Measurements from ENCODE around the gene KIAA0232.
"Not testable (repeated sequence)": the region's sequence is repeated elsewhere in the genome, so short reads cannot be mapped to it uniquely, and the experiment has no call there.

The KIAA0232 gene

GRCh38 chr4:6755088-6755753 lies 27.3 kb upstream of the KIAA0232 start:
- no peak for DNase-seq

- not testable (repeated sequence) for DNase-seq
These were observed 26.2 kb upstream of the KIAA0232 start for GRCh38 chr4:6756345-6756744.

DNA sequence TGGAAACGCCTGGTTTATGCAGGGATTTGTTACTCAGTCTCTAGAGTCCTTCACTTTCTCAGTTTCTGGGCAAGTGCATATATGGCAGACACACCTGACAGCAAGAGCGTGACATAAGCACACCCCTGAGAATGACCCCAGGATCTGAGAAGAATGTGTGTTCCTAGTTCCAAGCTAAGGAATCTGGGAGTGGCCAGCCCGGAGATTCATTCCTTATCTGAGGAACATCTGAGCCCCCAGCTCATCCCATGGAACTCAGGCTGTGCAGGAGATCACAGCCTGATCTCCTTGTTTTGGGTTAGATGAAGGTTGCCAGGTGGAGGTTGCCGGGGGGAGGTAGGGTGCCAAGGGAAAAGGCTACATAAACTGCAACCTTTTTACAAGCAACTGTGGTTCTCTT lies 23.8 kb upstream of the KIAA0232 start:
- DNase-seq = no peak

DNA sequence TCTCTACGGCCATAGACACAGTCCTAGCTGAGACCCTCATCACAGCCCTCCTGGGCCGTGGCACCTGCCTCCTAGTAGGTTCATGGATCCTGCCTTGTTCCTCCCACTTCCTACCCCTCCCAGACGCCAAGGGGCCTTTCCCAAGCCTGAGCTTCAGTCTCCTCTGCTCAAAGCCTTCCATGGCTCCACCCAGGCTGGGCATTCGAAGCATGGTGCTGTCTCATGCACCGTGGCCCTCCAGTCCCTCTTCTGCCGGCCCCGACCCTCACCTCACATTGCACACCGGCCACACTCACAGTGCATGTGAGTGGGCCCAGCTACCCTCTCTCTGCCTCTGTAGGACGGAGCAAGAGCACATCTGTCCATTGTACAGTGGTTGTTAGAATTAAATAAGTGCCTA lies 21.7 kb upstream of the KIAA0232 start:
- no peak for DNase-seq

DNA sequence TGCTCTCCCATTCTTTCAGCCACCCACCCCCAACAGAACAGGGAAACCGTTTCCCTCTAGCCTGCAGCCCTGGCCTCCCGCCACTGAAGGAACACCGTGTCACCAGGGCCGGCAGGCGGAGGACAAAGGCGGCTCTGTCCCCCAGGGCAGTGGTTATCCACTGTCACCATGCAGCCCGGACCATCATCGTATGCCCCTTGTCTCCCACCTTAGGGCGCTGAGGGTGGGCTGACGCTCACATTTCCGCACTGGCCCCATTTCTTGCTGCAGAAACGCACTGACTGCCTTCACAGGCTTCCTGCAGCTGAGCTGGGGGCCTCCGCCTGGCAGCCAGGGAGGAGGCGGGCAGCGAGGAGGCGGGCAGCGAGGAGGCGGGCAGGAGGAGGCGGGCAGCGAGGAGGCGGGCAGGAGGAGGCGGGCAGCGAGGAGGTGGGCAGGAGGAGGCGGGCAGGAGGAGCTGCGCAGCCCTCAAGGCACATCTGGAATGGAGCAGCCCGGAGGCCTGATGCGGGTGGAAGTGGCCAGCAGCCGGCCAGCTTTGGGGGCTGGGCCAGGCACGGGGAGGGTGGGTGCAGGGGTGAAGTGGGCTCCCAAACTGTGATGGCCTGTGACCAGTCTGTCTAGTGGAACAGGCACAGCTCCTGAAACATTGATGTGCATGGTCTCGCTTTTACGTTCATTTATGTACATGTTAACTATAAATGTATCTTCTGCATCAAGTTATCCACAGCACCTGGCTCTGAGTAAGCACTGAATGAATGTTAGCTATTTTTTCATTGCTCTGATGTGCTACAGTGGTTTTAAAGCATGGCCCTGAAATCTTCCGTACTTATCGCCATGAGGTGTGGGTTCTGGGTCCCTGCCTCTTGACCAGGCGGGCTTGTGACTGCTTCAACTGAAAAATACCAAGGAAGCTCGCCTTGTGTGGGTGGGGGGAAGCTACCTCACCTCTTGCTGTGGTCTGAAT lies 20.6 kb upstream of the KIAA0232 start:
- DNase-seq = no peak

- no peak for DNase-seq
These were observed 19.1 kb upstream of the KIAA0232 start for GRCh38 chr4:6763330-6763851.

- no peak for DNase-seq
These were observed 17.4 kb upstream of the KIAA0232 start for GRCh38 chr4:6764976-6765620.

GRCh38 chr4:6765703-6766102 lies 16.8 kb upstream of the KIAA0232 start:
- DNase-seq = no peak

DNA sequence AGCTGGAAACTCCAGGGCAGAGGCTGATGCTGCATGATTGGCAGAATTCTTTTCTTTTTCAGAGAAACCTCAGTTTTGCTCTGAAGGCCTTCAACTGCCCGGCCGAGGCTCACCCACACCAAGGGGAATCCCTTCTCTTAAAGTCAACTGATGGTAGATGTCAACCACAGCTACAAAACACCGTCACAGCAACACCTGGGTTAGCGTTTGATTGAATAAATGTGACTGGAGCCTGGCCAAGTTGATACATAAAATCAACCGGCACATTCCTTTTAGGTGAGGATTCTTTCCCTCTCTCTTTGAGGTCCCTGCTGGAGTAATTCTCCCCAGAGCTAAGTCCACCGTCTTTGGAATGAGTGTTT lies 15.2 kb upstream of the KIAA0232 start:
- no peak for DNase-seq

DNA sequence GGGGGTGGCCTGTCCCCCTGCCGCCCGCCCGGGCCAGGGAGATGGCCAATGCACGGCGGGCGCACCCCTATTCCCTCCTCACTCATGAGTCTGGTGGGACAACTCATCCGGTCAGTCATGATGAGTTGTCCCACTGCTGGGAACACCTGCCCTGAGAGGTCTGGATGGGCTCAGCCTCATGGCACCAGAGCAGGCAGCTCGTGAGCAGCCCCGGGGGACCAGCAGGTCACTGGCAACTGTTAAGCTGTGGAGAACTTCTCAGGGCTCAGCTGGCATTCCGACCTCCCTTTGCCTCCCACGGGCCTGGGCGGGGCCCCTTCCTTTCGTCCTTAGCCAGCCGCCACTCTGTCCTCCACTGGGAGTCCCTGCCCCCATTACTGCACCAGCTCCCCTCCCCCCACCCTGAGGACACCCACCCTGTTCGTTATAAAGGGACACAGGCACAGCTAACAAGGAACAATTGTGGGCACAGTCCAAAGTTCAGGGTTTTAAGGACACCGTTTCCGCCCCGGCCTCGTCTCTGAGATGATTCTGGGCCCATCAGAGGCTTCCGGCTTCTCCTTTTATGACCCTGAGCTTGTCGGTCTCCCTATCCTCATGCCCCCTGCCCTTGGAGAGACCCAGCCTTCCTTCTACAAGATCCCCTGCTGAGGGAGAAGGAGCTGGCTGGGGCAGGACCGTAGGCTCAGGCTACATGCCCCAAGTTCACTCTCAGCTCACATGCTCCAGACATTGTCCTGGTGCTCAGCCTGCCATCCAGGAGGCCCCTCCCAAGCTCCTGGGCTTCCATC lies 14.6 kb upstream of the KIAA0232 start:
- DNase-seq = no peak

- DNase-seq = no peak
These were observed 14.0 kb upstream of the KIAA0232 start for GRCh38 chr4:6768539-6768905.

DNA sequence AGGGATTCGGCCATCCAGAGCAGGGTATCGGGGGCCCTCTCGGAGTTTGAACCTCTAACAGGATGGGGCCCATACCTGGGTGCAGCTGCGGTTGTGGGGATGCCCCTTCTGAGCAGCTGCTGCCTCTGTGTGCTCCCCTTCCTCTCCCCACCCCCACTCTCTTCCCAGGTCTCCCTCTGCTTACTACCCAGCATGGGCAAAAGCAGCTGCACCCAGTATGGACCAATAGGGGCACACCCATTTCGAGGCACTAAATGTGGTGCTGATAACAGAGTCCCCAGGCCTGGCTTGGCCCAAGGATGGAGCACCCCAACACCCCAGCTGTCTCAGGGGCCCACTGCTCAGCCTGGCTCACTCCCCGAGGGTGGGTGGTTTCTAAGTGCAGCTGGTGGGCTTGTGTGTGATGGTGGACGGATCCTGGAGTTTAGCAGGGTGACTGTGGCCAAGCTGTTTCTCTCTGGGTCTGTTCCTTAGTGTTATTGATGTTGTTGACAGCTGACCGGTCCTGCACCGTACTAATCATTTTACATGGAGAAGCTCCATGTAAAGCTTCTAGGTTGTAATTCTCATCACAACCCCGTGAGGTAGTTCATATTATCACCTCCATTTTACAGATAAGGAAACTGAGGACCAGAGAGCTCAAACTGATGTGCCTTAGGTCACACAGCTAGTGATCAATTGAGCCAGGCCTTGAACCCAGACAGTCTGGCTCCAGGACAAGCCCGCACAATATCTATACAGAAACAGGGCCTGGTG lies 13.1 kb upstream of the KIAA0232 start:
- no peak for DNase-seq

- no peak for DNase-seq
These were observed 12.5 kb upstream of the KIAA0232 start for GRCh38 chr4:6769989-6770420.

DNA sequence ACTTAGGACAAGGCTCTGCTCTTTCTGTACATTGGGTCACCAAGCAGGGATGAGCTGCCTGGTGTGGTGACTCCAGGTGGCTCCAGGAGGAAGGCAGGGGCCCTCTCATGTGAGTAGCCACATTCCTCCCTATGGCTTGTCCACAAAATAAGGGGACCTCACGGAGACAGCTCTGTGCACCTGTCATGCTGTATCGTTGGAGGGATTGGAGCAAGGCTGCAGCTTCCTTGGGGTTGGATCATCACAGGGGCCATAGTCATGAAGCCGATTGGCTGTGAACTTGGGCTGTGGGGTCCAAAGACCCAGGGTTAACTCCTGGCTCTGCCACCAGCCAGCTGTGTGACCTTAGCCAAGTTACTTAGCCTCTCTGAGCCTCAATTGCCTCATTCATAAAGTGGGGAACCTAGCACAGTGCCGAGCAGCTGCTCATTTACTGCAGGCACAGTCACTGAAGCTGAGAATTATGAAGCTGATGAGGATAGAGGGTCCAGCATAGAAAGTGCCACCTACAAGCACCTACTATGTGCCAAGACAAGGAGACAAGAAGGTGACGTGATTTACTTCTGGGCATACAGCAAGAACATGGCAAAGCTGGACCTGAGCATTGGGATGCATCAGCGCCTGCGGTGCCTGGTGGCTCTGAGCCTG lies 11.8 kb upstream of the KIAA0232 start:
- no peak for DNase-seq

DNA sequence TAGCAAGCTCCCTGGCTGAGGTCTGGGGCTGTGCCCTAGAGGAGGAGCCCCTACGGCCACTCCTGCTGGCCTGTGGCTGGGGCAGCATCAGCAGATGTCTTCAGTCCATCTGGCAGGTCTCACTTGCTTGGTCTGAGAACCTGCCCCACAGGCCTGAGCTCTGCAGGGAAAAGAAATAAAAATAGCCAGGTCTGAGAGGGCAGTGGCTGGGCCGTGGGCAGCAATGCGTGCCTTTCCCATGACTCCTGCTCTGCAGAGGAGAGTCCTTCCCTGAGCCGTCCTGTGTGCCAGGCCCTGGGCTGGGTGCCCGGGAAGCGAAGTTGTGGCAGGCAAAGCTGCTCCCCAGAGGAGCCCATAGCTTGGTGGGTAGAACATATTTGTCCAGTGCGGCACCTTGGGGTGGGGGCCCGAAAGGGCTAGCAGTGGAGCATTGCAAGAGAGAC lies 11.3 kb upstream of the KIAA0232 start:
- DNase-seq = no peak

- no peak for DNase-seq
These were observed 10.2 kb upstream of the KIAA0232 start for GRCh38 chr4:6772223-6772928.

GRCh38 chr4:6773106-6773505 lies 9.4 kb upstream of the KIAA0232 start:
- DNase-seq = no peak

DNA sequence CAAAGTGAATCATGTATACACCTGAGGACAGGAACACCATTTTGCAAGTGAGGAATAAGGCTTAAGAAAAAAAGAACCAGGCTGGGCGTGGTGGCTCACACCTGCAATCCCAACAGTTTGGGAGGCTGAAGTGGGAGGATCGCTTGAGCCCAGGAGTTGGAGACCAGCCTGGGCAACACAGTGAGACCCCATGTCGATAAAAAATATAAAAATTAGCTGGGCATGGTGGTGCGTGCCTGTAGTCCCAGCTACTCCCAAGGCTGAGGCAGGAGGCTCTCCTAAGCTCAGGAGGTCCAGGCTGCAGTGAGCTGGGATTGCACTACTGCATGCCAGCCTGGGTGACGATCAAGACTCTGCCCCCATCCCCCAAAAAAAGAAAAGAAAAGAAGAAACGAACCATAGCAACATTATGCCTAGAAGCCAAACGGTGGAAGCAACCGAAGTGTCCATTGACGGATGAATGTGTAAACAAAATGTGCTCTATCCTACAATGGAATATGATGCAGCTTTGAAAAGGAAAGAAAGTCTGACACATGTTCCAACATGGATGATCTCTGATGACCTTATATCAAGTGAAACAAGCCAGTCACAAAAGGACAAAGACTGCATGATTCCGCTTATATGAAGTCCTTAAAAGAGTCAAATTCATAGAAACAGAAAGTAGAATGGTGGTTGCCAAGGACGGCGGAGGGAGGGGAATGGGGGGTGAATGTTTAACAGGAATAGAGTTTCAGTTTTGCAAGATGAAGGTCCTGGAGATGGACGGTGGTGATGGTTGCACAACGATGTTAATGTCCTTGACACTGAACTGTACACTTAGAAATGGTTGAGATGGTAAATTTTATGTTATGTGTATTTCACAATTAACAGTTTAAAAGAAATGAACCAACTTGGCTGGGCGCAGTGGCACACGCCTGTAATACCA lies 8.6 kb upstream of the KIAA0232 start:
- no peak for DNase-seq

DNA sequence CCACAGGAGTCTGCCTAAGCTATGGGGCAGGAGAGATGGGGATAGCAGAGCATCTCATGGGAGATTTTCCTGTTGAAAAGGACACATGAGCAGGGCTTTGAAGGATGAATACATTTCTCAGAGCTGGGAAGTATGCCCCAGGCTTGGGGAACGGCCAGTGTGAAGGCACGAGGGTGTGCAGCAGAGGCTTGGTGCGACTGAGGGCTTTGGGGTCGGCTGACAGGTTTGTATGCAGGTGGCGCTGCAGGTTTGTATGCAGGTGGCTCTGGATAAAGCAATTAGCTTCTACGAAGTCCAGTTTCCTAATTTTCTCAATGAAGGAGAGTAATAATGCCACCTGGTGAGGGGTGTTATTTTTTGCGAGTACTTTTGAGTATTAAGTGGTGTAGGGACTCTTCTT lies 6.8 kb upstream of the KIAA0232 start:
- no peak for DNase-seq

All from cortex of kidney (tissue), 1 donor.